Right lobe of liver (tissue), 4 donors: ENCODE results near the gene DCAF15.

Experiments used
- CTCF ChIP-seq, 4 donors: fragments of 200-600 bp in 3 of 4; fragments of 450-650 bp in 1 of 4; IDR thresholded peaks; one replicate each; pipeline versions ENCODE4 v1.5.1 to v1.8.0; 2016 to 2022; ENCODE audit warnings: antibody characterized with exemption in 4 of 4, mild to moderate bottlenecking in 2 of 4
- POLR2A ChIP-seq: fragments of 450-650 bp; IDR thresholded peaks from one replicate; pipeline ENCODE4 v1.6.1; 2017; ENCODE audit warnings: antibody characterized with exemption, mild to moderate bottlenecking
- donor health status: DM: no; HTN: no; CAD: no.
- donor health status: DM: no; HTN: no; CAD: no.
- donor health status: DM: no; HTN: yes; CAD: no.

- no peak for TF ChIP-seq CTCF (IDR thresholded peaks at IDR 0.05)
- TF ChIP-seq POLR2A, result no peak
Observed at GRCh38 chr19:13929340-13929739, 23.0 kb upstream of the DCAF15 start.
